GM12864 (cell line): ENCODE data around the gene TMEM212.

Experiments used
- DNase-seq: peaks from one replicate; pipeline ENCODE4 v3.0.0-alpha.2; 2011; ENCODE audit warnings: low read depth
- H3K4me3 ChIP-seq: 2 replicates; pipeline ENCODE4 v1.5.1; 2011; ENCODE audit warnings: mild to moderate bottlenecking, low read depth, low read length, control low read depth
- TF ChIP-seq, protein P1 (sequence below): IDR thresholded peaks from 2 replicates; pipeline ENCODE4 v1.5.1; 2011; ENCODE audit warnings: low read depth, mild to moderate bottlenecking, moderate library complexity, low read length, control low read depth, inconsistent platforms; ENCODE audit errors: missing control alignments

Gene TMEM212

DNA sequence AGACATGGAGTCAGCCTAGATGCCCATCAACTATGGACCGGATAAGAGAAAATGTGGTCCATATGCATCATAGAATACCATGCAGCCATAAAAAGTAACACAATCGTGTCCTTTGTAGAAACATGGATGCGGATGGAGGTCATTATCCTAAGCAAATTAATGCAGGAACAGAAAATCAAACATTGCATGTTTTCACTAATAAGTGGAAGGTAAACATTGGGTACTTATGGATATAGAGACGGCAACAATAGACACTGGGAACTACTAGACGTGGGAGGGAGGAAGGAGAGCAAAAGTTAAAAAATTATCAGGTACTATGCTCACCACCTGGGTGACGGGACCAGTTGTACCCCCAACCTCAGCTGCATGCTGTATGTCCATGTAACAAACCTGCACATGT, 35.3 kb upstream of the TMEM212 start:
- no peak for DNase-seq

DNA sequence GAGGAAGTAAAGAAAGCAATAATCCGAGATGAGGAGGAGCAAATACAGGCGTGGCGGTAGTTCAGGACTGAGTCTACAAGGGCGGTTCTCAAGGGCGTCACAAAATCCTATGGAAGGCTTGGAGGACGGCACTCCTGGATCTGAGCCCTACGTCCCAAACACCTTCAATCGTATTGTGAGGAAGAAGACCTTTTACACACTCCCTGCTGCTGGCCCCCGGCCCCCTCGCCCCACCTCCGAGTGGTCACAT, 33.6 kb upstream of the TMEM212 start:
- no peak overlapping the region; the same call in 1 of the 2 replicates for H3K4me3 ChIP-seq
- DNase-seq = no peak
- TF ChIP-seq, protein P1, sequence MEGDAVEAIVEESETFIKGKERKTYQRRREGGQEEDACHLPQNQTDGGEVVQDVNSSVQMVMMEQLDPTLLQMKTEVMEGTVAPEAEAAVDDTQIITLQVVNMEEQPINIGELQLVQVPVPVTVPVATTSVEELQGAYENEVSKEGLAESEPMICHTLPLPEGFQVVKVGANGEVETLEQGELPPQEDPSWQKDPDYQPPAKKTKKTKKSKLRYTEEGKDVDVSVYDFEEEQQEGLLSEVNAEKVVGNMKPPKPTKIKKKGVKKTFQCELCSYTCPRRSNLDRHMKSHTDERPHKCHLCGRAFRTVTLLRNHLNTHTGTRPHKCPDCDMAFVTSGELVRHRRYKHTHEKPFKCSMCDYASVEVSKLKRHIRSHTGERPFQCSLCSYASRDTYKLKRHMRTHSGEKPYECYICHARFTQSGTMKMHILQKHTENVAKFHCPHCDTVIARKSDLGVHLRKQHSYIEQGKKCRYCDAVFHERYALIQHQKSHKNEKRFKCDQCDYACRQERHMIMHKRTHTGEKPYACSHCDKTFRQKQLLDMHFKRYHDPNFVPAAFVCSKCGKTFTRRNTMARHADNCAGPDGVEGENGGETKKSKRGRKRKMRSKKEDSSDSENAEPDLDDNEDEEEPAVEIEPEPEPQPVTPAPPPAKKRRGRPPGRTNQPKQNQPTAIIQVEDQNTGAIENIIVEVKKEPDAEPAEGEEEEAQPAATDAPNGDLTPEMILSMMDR = no peak

More for the DNA sequence above, 35.3 kb upstream of the TMEM212 start:
- TF ChIP-seq, protein P1 = no peak
- H3K4me3 ChIP-seq = no peak overlapping the region

DNA sequence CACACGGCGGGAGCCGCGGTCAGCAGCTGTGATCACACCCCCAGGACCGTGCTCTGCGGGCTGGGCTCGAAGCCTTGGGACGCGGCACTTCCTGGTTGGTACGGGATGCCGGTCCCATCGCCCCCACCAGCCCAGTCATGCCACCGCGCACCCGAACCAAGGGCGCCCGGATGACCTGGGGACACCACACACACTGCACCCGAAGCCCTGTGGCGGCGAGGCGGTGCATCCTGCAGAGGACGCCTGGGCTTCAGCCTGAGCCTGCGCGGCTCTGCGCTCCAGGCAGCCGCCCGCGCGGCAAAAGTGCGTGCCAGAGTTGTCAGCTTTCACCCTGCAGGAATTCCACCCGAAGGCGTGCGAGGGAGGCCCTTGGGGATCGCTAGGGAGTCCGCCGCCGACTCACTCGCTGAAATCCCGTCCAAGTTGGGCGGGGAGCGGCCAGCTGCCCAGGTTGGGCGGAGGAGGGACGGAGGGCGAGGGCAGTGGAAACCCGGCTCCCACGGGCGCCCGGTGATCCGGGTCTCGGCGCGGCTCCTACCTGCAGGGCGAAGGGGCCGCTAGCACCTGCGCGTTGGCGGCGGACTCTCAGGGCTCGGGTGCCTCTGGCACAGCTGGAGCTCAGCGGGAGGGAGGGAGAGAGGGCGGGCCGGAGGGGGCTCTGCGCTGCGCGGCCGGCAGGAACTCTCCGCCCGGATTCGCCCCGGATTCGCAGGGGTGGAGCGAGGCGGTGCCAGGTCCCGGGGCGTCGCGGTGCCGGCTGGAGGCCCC, 33.1 kb upstream of the TMEM212 start, which contains the start of gene PLD1:
Gene PLD1 (minus strand): TSS at position 623 of the 768 bp plus-strand sequence. CDS start 72,432 bp downstream, outside the sequence.
- TF ChIP-seq, protein P1 = no peak
- H3K4me3 ChIP-seq = peak within 1 kb of the TSS; percentile 15
- DNase-seq = no peak

DNA sequence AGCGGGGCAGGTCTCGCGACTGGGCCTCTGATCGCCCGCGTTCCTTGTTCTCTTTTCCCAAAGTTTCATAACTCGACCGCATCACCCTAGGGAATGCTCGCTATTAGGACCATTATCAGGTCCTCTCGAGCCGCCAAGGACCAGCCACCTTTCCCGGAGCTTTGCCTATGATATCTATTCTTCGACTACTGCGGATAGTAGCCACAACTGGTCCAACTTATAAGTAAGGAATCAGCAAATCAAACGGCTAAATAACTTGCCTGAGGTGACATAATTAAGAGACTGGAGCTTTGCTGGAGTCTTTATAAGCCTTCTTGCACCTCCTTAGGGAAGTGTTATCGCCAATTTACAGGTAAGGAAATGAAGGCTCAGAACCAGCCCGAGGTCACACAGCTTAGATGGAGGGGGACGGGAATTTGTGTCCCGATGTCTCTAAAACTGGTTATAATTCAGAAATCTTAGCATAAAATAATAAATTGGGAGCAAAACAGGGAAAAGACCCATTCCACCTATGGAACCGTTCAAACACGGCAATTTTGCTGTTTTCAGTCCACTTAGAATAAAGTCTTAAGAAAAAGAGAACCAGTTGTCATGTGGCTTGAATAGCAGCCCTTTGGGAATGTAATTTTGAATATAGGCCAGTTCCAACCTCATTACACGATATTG, 32.4 kb upstream of the TMEM212 start:
- H3K4me3 ChIP-seq = no peak overlapping the region
- TF ChIP-seq, protein P1 = no peak
- DNase-seq = no peak

DNA sequence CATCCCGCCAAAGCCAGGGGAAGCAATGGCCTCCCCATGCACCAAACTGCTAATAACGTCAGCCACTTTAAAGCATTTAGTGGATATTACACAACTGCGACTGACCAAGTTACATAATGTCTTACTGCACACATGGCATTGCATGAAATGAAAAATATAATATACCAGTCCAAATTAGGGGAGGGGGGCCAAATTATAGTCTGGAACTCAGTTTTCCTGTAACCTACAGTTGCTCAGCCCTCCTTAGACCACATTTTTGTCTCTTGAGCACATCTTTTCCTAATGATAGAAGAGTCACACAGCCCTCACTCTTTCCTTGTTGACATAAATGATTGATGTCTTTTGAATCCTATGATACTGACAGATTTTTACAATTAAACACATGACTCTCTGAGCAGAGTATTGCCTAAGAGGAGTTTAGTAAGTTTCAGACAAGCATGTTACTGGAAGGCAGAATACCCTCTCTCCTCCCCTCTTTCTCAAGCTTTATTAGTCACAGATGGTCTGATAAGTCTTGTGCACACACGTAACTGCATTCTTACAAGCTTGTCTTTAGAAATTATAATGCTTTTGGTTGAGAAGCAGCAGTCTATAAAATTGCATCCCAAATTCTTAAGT, 31.7 kb upstream of the TMEM212 start:
- TF ChIP-seq, protein P1 = no peak
- no peak for DNase-seq

DNA sequence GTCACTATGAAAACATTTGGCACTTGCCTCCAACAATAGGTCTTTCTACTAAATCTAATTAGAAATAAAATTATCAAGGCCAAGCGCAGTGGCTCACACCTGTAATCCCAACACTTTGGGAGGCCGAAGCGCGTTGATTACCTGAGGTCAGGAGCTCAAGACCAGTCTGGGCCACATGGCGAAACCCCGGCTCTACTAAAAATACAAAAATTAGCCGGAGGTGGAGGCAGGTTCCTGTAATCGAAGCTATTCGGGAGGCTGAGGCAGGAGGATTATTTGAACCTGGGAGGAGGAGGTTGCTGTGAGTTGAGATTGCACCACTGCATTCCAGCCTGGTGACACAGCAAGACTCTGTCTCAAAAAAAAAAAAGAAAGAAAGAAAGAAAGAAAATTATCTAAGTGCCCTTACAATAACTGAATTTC, 31.2 kb upstream of the TMEM212 start:
- H3K4me3 ChIP-seq = no peak overlapping the region
- TF ChIP-seq, protein P1 = no peak
- no peak for DNase-seq

More for the DNA sequence above, 31.7 kb upstream of the TMEM212 start:
- no peak overlapping the region for H3K4me3 ChIP-seq
